NCI-H526 treated with DMSO at 0.1 percent for 48 hours (cell line): Measurements from ENCODE around the gene ZNF552.
A peak's percentile ranks its signal among the peaks of the same experiment; 100 is the strongest.

Experiments used
- DNase-seq: peaks from one replicate; lab custom pipeline; 2025; lab: John Stamatoyannopoulos, UW

The ZNF552 gene

GRCh38 chr19:57776764-57777296 is 37.9 kb downstream of the ZNF552 start:
- DNase-seq, result no peak

GRCh38 chr19:57773488-57773887 is 41.2 kb downstream of the ZNF552 start:
- no peak for DNase-seq

GRCh38 chr19:57771417-57771816 is 43.3 kb downstream of the ZNF552 start:
- DNase-seq, result no peak

- peak; percentile 85 for DNase-seq
These were observed 45.2 kb downstream of the ZNF552 start, which contains the start of gene ZNF586 for GRCh38 chr19:57769345-57770131. ZNF586 (plus strand) TSS chr19:57769676; CDS start chr19:57769843, 167 bp downstream.

GRCh38 chr19:57759096-57759495 is 55.6 kb downstream of the ZNF552 start:
- no peak for DNase-seq

- DNase-seq, result no peak
These were observed 56.8 kb downstream of the ZNF552 start for GRCh38 chr19:57757941-57758340.
